ENCODE data around the gene CSRP3. TPM values are rescaled to one million over a fixed set of nuclear protein-coding genes. Genes with fewer than 3 reads are reported as not detected.

The CSRP3 gene
- total RNA-seq, 1 experiment from 2014 or later = not detected

DNA sequence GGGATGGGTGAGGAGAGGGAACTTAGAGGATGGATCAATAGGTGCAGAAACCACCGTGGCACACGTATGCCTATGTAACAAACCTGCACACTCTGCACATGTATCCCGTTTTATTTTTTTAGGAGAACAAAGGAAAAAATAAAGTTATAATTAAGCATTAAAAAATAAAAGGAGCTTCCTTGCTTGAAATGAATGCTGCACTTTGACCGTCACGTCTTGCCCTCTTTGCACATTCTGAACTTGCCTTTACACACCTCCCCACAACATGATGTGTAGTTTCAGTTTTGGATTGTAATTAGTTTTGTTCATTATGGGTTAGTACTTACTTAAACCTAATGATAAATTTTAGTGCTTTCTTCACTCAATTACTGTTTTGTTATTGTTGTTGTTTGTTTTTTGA is 3.1 kb upstream of the CSRP3 start:
- Mint-ChIP-seq H3K36me3 (ENCODE audit: insufficient read depth, unreplicated experiment) (no peaks in the 10 kb centered on the region), H3K4me3 (ENCODE audit: unreplicated experiment) (no peak overlapping the region), H3K27me3 (ENCODE audit: insufficient read depth, unreplicated experiment) (no peaks in the 10 kb centered on the region), H3K27ac (ENCODE audit: unreplicated experiment) (no peak overlapping the region), H3K9me3 (ENCODE audit: unreplicated experiment) (no peaks in the 10 kb centered on the region), H3K4me1 (ENCODE audit: low read depth, unreplicated experiment) (peaks cover 36% of the 10 kb centered on the region)
- intact Hi-C loops (cut with micrococcal nuclease; ENCODE audit: unreplicated experiment) = no loop called here
- DNase-seq = no peak
- Histone ChIP-seq H3K4me1 (peaks cover 34% of the 10 kb centered on the region), H3K36me3 (ENCODE audit: control insufficient read depth, insufficient read depth, low read length) (no peaks in the 10 kb centered on the region), H3K27me3 (replicated peaks; ENCODE audit: control insufficient read depth, insufficient read depth, low read length) (no peaks in the 10 kb centered on the region), H3K4me3 (ENCODE audit: low read depth, low read length) (no peak overlapping the region), H3K9me3 (no peaks in the 10 kb centered on the region)
- POLR2A ChIA-PET = no interaction called here
- CTCF ChIA-PET = no interaction called here
- no TSS peak for BruUV-seq (replicated peaks)
- TF ChIP-seq, protein P1, sequence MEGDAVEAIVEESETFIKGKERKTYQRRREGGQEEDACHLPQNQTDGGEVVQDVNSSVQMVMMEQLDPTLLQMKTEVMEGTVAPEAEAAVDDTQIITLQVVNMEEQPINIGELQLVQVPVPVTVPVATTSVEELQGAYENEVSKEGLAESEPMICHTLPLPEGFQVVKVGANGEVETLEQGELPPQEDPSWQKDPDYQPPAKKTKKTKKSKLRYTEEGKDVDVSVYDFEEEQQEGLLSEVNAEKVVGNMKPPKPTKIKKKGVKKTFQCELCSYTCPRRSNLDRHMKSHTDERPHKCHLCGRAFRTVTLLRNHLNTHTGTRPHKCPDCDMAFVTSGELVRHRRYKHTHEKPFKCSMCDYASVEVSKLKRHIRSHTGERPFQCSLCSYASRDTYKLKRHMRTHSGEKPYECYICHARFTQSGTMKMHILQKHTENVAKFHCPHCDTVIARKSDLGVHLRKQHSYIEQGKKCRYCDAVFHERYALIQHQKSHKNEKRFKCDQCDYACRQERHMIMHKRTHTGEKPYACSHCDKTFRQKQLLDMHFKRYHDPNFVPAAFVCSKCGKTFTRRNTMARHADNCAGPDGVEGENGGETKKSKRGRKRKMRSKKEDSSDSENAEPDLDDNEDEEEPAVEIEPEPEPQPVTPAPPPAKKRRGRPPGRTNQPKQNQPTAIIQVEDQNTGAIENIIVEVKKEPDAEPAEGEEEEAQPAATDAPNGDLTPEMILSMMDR (IDR thresholded peaks at IDR 0.05; ENCODE audit: insufficient read depth in 1 of 2, low read depth in 1 of 2, low read length in 1 of 2, severe bottlenecking in 1 of 2, unreplicated experiment in 1 of 2) = no peak

DNA sequence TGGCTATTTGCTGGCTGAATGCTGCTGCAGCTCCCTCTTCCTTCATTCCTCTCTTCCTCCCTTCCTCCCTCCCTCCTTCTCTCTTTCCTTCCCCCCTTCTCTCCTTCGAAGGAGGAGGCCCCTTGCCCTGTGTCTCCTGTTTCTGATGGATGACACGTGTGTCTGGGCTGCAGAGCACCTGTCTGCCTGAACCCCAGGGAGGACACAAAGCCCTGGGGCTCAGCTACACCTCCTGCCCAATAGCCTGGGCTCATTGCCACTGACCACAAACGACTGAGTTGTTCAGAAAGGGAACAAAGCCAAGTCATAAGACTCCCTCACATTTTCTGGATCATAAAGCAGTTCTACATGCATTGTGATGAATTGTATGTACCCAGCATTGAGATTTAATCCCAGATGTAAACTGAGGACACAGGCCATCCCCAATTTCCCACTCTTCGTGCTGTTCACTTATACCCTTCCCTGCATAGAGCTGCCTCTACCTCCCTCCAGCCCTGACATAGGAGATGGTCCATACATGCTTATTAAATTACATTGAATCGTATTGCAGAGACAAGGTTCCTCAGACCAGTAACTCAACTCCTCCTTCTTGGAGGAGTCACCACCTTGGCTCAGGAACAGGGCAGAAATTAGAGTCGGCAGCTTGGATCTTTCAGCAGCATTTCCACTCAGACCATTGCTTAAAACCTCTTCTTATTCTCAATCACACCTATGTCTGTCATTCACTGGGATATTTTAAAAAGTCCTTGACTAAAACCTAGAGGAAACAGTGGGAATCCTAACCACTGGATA is 1.2 kb downstream of the CSRP3 start:
- CTCF ChIA-PET = interaction anchor here (0.6 kb wide), 1 partner anchor 1807 kb away, joined by 5 read pairs; no protein-coding TSS in a partner anchor
- intact Hi-C loops (cut with micrococcal nuclease; ENCODE audit: unreplicated experiment) = no loop called here
- Mint-ChIP-seq H3K4me1 (ENCODE audit: low read depth, unreplicated experiment) (peaks cover 14% of the 10 kb centered on the region), H3K36me3 (ENCODE audit: insufficient read depth, unreplicated experiment) (no peaks in the 10 kb centered on the region), H3K27me3 (ENCODE audit: insufficient read depth, unreplicated experiment) (no peaks in the 10 kb centered on the region), H3K9me3 (ENCODE audit: unreplicated experiment) (no peaks in the 10 kb centered on the region), H3K27ac (ENCODE audit: unreplicated experiment) (no peak overlapping the region), H3K4me3 (ENCODE audit: unreplicated experiment) (no peak overlapping the region)
- TF ChIP-seq, protein P1 (IDR thresholded peaks at IDR 0.05; ENCODE audit: insufficient read depth in 1 of 2, low read depth in 1 of 2, low read length in 1 of 2, severe bottlenecking in 1 of 2, unreplicated experiment in 1 of 2) = no peak
- BruUV-seq (replicated peaks) = no TSS peak
- Histone ChIP-seq H3K4me1 (peaks cover 10% of the 10 kb centered on the region; the same call in 1 of the 2 replicates), H3K36me3 (ENCODE audit: control insufficient read depth, insufficient read depth, low read length) (no peaks in the 10 kb centered on the region), H3K27me3 (replicated peaks; ENCODE audit: control insufficient read depth, insufficient read depth, low read length) (no peaks in the 10 kb centered on the region), H3K9me3 (no peaks in the 10 kb centered on the region), H3K4me3 (ENCODE audit: low read depth, low read length) (no peak overlapping the region)
- POLR2A ChIA-PET = no interaction called here
- DNase-seq = no peak

- Mint-ChIP-seq H3K4me1 (ENCODE audit: low read depth, unreplicated experiment) (peaks cover 14% of the 10 kb centered on the region), H3K27me3 (ENCODE audit: insufficient read depth, unreplicated experiment) (no peaks in the 10 kb centered on the region), H3K36me3 (ENCODE audit: insufficient read depth, unreplicated experiment) (no peaks in the 10 kb centered on the region), H3K27ac (ENCODE audit: unreplicated experiment) (peak overlapping the region; percentile 62), H3K4me3 (ENCODE audit: unreplicated experiment) (no peak overlapping the region), H3K9me3 (ENCODE audit: unreplicated experiment) (no peaks in the 10 kb centered on the region)
- Histone ChIP-seq H3K4me3 (ENCODE audit: low read depth, low read length) (no peak overlapping the region), H3K36me3 (ENCODE audit: control insufficient read depth, insufficient read depth, low read length) (no peaks in the 10 kb centered on the region), H3K9me3 (no peaks in the 10 kb centered on the region), H3K4me1 (peaks cover 10% of the 10 kb centered on the region; the same call in 1 of the 2 replicates), H3K27me3 (replicated peaks; ENCODE audit: control insufficient read depth, insufficient read depth, low read length) (no peaks in the 10 kb centered on the region)
- intact Hi-C loops (cut with micrococcal nuclease; ENCODE audit: unreplicated experiment) = no loop called here
- POLR2A ChIA-PET = no interaction called here
- TF ChIP-seq, protein P1 (IDR thresholded peaks at IDR 0.05; ENCODE audit: insufficient read depth in 1 of 2, low read depth in 1 of 2, low read length in 1 of 2, severe bottlenecking in 1 of 2, unreplicated experiment in 1 of 2) = no peak
- BruUV-seq (replicated peaks) = no TSS peak
- DNase-seq = no peak
- CTCF ChIA-PET = interaction anchor here (0.6 kb wide), 1 partner anchor 1806 kb away, joined by 5 read pairs; no protein-coding TSS in a partner anchor
Observed at GRCh38 chr11:19199771-19200170, 2.0 kb downstream of the CSRP3 start.

Data from Caco-2 (cell line).